ENCODE measurements around the gene SLC18A3.

SLC18A3 gene

DNA sequence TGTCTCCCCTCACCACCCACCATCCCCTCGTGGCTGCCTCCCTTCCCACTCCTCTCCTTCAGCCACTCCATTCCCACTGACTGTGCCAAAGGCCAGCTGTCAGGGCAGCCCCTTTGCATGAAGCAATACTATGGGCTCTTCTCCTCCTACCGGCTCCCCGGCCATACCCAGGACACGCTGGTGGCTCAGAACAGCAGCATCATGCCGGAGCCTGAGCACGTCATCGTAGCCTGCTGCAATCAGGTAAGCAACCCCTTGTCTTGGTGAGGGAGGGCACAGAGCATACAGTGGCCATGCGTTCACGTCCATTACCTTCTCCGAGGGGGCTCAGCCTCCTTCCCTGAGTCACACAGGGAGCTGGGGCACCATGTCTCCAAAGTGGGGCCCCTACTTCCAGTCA, 15.3 kb downstream of the SLC18A3 start:
- no peak for DNase-seq (ENCODE audit: low read depth in 1 of 2, low spot score in 1 of 2)

DNA sequence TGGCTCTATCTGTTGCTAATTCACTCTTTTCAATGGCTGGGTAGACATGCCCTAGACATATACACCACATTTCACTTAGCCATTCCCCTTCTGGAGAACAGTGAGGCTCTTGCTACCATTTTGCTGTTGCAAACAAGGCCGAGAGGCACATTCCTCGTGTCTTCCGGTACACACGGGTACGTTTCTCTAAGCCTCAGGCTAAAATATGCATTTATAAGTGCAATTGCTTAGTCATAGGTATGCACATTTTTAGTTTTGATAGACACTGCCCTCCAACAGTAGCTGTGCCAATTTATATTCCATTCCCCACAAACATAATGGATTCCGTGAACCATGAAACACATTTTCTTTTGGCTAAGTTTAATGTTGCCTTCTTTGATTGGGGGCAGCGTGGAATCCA, 16.9 kb downstream of the SLC18A3 start:
- DNase-seq (ENCODE audit: low read depth in 1 of 2, low spot score in 1 of 2): no peak

GRCh38 chr10:49627644-49628247, 17.6 kb downstream of the SLC18A3 start:
- no peak for DNase-seq (ENCODE audit: low read depth in 1 of 2, low spot score in 1 of 2)

DNA sequence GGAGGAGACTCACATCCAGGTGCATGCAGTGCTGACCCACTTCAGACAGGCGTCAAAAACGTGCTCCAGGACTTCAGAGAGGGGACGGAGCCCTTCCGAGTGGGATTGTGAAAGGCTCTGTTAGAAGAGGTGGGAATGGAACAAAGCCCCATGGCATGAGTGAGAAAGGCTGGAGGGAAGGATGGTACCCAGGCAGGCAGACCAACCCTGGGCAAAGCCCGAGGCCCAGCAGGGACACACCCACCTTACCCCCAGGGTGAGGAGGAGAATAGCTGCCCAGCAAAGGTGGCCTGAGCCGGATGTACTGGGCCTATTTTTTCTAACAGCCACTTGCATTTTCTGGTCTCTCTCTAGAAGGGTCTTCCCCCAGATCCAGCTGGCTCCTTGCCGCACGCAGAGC, 18.5 kb downstream of the SLC18A3 start:
- no peak for DNase-seq (ENCODE audit: low read depth in 1 of 2, low spot score in 1 of 2)

DNA sequence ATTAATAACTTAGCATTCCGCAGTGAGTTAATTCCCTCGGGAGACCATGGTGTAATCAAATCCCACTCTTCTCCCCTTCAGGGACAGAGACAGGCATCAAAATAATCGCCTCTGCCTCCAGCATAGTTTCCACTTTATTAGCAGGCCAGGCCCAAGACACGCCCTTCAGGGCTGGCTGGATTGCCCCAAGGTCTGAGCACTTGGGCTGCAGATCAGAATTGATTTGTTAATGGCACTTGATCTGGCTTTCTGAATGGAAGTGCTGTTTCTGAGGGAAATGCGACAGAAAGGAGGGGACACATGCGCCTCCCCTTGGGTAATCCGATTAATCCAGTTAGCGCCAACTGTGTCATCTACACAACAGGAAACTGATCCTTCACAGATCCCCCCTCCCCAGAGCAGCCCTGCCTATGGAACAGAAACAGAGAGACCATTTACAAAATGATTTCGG, 19.3 kb downstream of the SLC18A3 start:
- DNase-seq (ENCODE audit: low read depth in 1 of 2, low spot score in 1 of 2): no peak

- DNase-seq (ENCODE audit: low read depth in 1 of 2, low spot score in 1 of 2): no peak
Observed at GRCh38 chr10:49631975-49632374, 21.9 kb downstream of the SLC18A3 start.

GRCh38 chr10:49632406-49633317, 22.6 kb downstream of the SLC18A3 start:
- no peak for DNase-seq (ENCODE audit: low read depth in 1 of 2, low spot score in 1 of 2)

DNA sequence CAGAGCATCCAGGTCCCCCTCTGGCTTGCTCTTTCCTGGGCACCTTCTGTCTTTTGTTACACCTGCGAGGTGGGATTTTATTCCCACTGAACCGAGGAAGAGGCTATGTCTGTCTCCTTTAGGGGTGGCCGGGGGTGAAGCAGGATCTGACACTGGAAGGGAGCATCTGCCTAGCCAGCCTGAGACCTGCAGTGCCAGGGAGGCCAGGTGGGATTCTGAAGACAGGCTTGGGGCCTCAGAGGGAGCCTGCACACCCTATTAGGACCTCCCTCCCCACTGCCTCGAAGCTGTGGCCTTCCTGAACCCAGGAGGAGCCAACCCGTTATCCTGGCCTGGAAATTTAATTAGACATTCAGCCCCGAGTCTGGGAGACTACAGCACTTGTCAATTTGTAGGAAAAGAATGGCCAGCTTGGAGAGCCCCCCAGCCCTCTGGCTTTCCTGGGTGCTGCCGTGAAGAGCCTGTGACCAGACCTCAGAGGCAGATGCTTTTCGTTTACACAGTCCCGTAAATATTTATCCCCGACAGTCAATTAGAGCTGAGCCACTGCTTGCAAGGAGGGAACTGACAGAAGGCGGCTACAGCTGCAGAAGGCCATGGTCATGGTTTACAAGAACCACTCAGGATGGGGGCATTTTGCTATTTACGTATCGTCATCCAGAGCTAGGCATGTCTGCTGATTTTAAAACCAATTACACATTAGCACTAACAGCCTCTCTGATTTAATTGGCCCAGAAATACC, 23.4 kb downstream of the SLC18A3 start:
- DNase-seq (ENCODE audit: low read depth in 1 of 2, low spot score in 1 of 2): no peak

- no peak for DNase-seq (ENCODE audit: low read depth in 1 of 2, low spot score in 1 of 2)
Observed at GRCh38 chr10:49634069-49634660, 24.1 kb downstream of the SLC18A3 start.

- DNase-seq (ENCODE audit: low read depth in 1 of 2, low spot score in 1 of 2): no peak
Observed at GRCh38 chr10:49642311-49642710, 32.2 kb downstream of the SLC18A3 start.

DNA sequence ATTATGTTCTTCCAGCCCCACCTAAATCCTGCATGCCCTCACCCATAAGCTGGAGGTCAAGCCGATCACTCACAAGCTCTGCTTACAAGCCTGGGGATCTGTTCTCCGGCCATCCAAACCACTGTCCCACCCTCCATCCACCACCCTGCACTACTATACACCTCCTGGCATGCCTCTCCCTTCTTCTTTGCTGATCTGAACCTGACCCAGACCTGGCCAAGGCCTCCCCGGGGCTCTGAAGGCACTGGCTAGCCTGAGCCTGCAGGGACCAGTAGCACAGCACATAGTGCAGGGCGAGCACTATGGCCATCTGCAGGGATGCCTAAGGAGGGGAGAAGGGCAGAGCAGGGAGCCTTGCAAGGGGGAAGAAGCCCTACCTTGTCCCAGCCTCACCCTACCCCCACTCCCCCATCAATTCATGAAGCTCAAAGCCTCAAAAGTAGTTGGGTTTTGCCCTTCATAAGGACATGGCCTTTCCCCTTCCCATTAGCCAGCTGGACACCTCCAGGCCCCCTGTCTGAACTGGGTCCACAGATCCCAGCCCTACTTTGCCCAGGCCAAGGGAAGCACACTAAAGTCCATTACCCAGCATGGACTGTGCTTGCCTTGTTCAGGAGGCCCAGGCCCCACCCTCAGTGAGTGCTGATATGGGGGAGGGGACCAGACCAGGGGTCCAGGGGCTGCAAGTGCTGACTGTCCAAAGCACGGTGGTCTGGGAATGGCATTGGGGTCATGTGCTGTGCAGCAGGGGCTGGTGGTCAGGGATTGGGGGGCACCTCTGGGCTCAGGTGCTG, 33.3 kb downstream of the SLC18A3 start:
- no peak for DNase-seq (ENCODE audit: low read depth in 1 of 2, low spot score in 1 of 2)

GRCh38 chr10:49644035-49644646, 34.0 kb downstream of the SLC18A3 start:
- no peak for DNase-seq (ENCODE audit: low read depth in 1 of 2, low spot score in 1 of 2)

GRCh38 chr10:49645417-49645816, 35.3 kb downstream of the SLC18A3 start:
- no peak for DNase-seq (ENCODE audit: low read depth in 1 of 2, low spot score in 1 of 2)

GRCh38 chr10:49645871-49646870, 36.1 kb downstream of the SLC18A3 start:
- no peak for DNase-seq (ENCODE audit: low read depth in 1 of 2, low spot score in 1 of 2)

- DNase-seq (ENCODE audit: low read depth in 1 of 2, low spot score in 1 of 2): no peak
Observed at GRCh38 chr10:49647554-49647953, 37.4 kb downstream of the SLC18A3 start.

GRCh38 chr10:49647985-49648795, 38.1 kb downstream of the SLC18A3 start:
- no peak for DNase-seq (ENCODE audit: low read depth in 1 of 2, low spot score in 1 of 2)

DNA sequence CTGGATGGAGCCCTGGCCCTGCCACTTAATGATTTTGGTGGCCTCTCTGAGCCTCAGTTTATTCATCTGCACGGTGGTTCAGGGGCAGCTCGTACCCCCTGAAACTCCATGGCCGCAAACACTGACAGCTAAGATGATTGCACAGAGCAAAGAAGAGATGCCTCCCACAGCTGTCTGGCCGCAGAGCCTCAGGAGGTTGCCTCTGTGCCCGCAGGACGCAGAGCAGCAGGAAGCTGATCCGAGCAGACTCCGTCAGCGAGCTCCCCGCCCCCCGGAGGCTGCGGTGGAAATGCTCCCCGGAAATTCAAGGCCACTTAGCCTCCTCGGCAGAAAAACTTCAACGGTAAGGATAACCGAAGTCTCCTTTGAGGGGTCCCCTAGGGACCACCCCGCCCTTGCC, 39.2 kb downstream of the SLC18A3 start:
- DNase-seq (ENCODE audit: low read depth in 1 of 2, low spot score in 1 of 2): no peak
